Measurements from ENCODE around the gene DSG4.

The DSG4 gene

DNA sequence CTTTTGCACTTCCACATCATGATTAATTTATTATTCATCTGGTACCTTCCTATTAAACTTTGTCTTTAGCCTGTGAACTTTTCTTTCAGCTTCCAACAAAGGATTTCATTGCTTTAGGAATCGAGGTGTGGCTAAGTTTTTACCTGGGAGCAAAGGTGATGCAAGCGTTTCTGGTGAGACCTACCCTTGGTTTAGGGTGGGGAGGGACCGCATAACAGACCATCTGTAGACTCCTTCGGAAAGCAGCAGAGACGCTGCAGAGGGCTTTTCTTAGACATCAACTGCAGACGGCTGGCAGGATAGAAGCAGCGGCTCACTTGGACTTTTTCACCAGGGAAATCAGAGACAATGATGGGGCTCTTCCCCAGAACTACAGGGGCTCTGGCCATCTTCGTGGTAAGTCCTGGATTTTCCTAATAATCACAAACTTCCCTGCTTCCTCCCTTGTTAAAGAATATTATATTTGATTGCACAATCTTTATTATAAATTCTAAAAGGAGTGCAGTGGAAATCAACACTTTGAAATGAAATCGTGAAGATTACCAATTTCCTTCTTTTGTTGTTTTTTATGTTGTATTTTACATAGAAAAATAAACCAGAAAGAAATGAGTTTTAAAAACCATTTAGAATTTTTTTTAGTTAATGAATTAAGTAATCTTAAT, 71.1 kb downstream of the DSG4 start, which contains the start of gene DSG3:
TSS of gene DSG3 (plus strand) at position 212 of the 662 bp plus-strand sequence. CDS start at position 349, 137 bp downstream.
- no peak for DNase-seq (ENCODE audit: low read depth)

DNA sequence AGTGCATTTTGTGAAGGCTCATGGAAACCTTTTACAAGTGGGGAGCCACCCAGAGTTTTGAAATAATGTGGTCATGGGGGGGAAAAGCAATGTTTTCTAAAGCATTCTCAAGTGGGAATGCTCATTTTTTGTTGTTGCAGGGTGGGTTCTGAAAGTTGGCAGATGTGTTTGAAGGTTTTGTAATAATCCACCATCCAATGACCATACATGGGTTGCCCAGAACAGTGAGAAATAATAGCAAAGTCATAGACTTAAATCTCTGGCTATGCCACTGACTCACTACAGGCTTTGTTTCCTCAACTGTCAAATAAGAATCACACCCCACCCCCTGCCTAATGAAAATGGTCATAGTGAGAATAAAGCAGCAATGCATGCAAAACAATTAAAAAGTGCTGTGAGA, 73.8 kb downstream of the DSG4 start:
- no peak for DNase-seq (ENCODE audit: low read depth)

DNA sequence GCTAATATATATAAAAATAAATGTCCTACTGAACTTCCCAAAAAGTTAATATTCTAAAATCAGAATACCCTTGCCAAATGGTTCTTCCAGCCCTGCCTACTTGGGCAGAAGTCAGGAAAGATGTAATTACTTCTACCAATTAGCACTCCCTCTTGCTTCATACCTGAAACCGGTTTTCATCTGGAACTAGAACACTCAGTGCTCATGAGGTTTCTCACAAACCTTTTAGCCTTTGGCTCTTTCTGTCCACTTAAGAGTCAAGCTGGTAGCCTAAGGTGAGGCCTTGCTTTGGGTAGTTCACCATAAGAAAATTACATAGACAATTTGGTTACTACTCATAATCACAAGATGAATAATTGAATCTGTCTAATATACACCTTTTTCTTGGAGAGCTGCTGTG, 75.0 kb downstream of the DSG4 start:
- DNase-seq (ENCODE audit: low read depth) = no peak

DNA sequence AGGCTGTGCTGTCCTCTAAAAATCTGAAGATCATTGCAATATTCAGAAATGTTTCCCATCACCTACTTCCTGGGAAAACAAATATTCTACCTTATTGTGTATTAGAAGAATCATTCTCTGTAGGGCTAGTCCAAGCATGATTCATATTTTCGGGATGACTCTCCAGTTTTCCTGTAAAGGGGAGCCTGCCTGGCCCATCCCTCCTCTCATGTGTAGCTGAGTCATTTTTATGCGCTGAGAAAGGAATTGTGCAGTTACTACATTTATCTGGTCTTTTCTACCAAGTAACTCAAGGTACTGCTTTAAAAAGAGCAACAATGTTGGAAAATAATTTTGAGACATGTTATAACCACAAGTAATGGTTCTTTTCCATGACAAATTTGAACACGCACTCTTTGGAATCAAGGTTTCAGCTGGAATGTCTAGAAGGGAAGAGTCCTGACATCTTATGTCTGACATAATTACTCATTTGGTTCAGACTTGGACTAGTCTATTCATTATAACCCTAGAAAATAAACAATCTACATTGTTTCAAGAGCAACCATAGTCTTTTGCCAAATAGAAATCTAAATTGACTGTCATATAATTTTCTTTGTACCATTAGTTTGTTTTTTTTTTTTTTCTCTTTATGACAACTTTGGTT, 77.6 kb downstream of the DSG4 start:
- DNase-seq (ENCODE audit: low read depth) = peak; percentile 10
